ENCODE measurements around the gene PLD1. TPM values are rescaled to one million over a fixed set of nuclear protein-coding genes. Genes with fewer than 3 reads are reported as not detected.

The PLD1 gene
- total RNA-seq, 1 donor from 2014 or later, result 6.6 TPM

DNA sequence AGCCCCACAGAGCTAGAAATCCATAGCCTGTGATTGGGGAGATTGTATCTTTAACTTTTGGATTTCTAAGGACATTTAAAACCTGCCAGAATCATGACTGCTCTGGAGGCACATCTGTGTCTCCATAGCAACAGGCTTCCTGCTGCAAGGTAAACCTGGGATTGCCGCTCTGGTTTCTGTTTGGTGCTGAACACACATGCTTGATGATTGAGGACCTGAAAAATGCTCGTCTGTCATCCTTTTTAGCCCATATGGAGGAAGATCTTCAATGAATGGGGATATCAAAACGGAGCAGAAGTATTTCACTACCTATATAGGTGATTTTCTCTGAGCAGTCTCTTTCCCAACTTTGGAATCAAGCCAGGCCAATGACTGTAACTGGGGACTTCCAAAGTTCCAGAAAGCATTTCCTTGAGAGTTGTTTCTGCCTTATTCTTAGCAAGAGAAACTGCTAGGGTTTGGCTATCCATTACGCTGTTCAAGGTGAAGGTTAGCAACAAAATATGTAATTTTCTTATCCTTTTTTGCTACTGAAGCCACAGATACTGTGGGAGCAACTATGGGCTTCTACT lies 253.6 kb downstream of the PLD1 start:
- DNase-seq, result no peak

DNA sequence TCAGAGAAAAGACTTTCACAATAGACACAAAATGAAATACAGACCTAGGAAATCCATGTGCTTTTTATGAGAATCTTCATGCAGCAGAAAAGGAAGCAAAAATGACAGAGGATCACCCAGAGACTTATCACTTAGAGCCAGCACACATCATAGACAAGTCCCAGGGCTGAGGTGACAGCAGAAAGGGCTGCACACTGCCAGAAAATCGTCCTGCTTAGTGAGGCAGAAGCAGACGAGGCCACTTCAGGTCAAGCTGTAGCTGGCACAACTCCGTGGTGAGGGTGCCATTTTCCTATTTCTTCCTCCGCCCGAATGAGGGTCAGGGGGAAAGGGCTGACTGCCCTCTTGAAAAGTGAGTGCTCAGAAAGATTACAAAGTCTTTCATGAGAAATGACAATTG lies 254.1 kb downstream of the PLD1 start:
- DNase-seq, result no peak

DNA sequence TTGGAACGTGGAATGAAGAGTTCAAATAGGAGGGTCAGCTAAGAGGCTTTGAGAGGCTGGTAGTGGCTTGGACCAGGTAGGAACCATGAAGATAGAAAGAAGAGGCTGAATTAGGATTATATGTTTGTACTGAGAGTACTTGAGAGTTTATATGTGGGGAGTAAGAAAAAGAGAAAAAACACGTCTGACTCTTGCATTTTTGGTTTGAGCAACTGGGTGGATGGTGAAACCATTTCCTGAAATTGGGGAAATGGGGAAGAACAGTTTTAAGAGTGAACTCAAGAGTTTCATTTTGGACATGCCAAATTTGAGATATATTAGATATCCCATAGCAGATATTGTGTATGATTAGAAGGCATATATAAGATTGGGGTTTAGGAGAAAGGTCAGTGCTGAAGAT lies 257.2 kb downstream of the PLD1 start:
- DNase-seq, result no peak

GRCh38 chr3:171552531-171552930 lies 257.8 kb downstream of the PLD1 start:
- no peak for DNase-seq

- no peak for DNase-seq
Observed at GRCh38 chr3:171551296-171551695, 259.0 kb downstream of the PLD1 start.

Other genes starting within 250 kb of the PLD1 start
- not detected for gene TMEM212, start 32.9 kb upstream of the PLD1 start, total RNA-seq
- 19.3 TPM for gene FNDC3B, start 229.1 kb upstream of the PLD1 start, total RNA-seq